Uterus (tissue), 4 donors: Measurements from ENCODE around the gene TOP1. TPM values are rescaled to one million over a fixed set of nuclear protein-coding genes. Genes with fewer than 3 reads are reported as not detected.
A peak's percentile ranks its signal among the peaks of the same experiment; 100 is the strongest.

Source experiments
- DNase-seq, 2 donors: peaks; one replicate each; pipeline ENCODE4 v3.0.0-alpha.2; 2019 to 2020
- H3K27ac ChIP-seq, 2 donors: fragments of 200-600 bp; sonication (generic); 1 replicate in 1 of 2; 2 replicates in 1 of 2; pipeline ENCODE4 v1.5.1; 2016 to 2018
- H3K27me3 ChIP-seq, 2 donors: fragments of 200-600 bp; sonication (generic); one replicate each; pipeline ENCODE4 v1.5.1; 2018 to 2019; ENCODE audit warnings: control low read depth in 1 of 2
- H3K36me3 ChIP-seq, 2 donors: fragments of 200-600 bp; sonication (generic); one replicate each; pipeline ENCODE4 v1.5.1; 2019; ENCODE audit warnings: control low read depth in 1 of 2
- H3K4me1 ChIP-seq, 2 donors: fragments of 200-600 bp; sonication (generic); one replicate each; pipeline ENCODE4 v1.5.1; 2018 to 2019; ENCODE audit warnings: control low read depth in 1 of 2
- H3K4me3 ChIP-seq, 2 donors: fragments of 200-600 bp; sonication (generic); 1 replicate in 1 of 2; 2 replicates in 1 of 2; pipeline ENCODE4 v1.5.1; 2018 to 2019; ENCODE audit warnings: mild to moderate bottlenecking in 1 of 2
- H3K9me3 ChIP-seq, 2 donors: fragments of 200-600 bp; sonication (generic); one replicate each; pipeline ENCODE4 v1.5.1; 2019; ENCODE audit warnings: control low read depth in 1 of 2
- POLR2A ChIP-seq, 2 donors: fragments of 450-650 bp; IDR thresholded peaks; one replicate each; pipeline ENCODE4 v1.6.1; 2016; ENCODE audit warnings: antibody characterized with exemption in 2 of 2, mild to moderate bottlenecking in 1 of 2, moderate library complexity in 1 of 2
- intact Hi-C: fragments of 100-400 bp; cut with DNase I; formaldehyde crosslinking; loops from one replicate; pipeline ENCODE4 v1.15.1; 2023; ENCODE audit warnings: low total_unique reads
- total RNA-seq, 4 donors: library from RNA; depleted of rRNA in 3 of 4; stranded (reverse); fragments of >200 nt in 3 of 4; gene quantifications; one replicate each; pipeline versions ENCODE4 v1.1.0 to v1.2.4, GENCODE V29; 2014 to 2023
- TF ChIP-seq, protein P1 (sequence below), 4 experiments: fragments of 200-600 bp in 2 of 4; fragments of 450-650 bp in 2 of 4; sonication (generic) in 2 of 4; IDR thresholded peaks; one replicate each; pipeline ENCODE4 v1.5.1; 2016 to 2019; ENCODE audit warnings: antibody characterized with exemption in 4 of 4, mild to moderate bottlenecking in 2 of 4, moderate library complexity in 1 of 4
- donor health status: DM: yes; HTN: yes; CAD: no.

TOP1 gene
- total RNA-seq, 4 donors from 2014 or later = 20.5 to 47.1 (median 35.4) TPM

GRCh38 chr20:40982415-40983145 is 46.0 kb upstream of the TOP1 start:
- intact Hi-C loops = no loop called here
- TF ChIP-seq, protein P1, sequence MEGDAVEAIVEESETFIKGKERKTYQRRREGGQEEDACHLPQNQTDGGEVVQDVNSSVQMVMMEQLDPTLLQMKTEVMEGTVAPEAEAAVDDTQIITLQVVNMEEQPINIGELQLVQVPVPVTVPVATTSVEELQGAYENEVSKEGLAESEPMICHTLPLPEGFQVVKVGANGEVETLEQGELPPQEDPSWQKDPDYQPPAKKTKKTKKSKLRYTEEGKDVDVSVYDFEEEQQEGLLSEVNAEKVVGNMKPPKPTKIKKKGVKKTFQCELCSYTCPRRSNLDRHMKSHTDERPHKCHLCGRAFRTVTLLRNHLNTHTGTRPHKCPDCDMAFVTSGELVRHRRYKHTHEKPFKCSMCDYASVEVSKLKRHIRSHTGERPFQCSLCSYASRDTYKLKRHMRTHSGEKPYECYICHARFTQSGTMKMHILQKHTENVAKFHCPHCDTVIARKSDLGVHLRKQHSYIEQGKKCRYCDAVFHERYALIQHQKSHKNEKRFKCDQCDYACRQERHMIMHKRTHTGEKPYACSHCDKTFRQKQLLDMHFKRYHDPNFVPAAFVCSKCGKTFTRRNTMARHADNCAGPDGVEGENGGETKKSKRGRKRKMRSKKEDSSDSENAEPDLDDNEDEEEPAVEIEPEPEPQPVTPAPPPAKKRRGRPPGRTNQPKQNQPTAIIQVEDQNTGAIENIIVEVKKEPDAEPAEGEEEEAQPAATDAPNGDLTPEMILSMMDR (IDR thresholded peaks at IDR 0.05) = no peak
- no peak for TF ChIP-seq POLR2A (IDR thresholded peaks at IDR 0.05)
- Histone ChIP-seq H3K27ac (no peak overlapping the region), H3K36me3 (no peaks in the 10 kb centered on the region), H3K27me3 (no peaks in the 10 kb centered on the region), H3K4me3 (no peak overlapping the region), H3K9me3 (no peaks in the 10 kb centered on the region), H3K4me1 (no peaks in the 10 kb centered on the region)
- DNase-seq = no peak

- Histone ChIP-seq H3K9me3 (no peaks in the 10 kb centered on the region), H3K27me3 (no peaks in the 10 kb centered on the region), H3K4me1 (no peaks in the 10 kb centered on the region), H3K36me3 (no peaks in the 10 kb centered on the region), H3K4me3 (no peak overlapping the region), H3K27ac (no peak overlapping the region)
- TF ChIP-seq, protein P1 (IDR thresholded peaks at IDR 0.05) = no peak
- intact Hi-C loops = no loop called here
- DNase-seq = no peak
Measured at GRCh38 chr20:40983898-40984297, 44.7 kb upstream of the TOP1 start.

DNA sequence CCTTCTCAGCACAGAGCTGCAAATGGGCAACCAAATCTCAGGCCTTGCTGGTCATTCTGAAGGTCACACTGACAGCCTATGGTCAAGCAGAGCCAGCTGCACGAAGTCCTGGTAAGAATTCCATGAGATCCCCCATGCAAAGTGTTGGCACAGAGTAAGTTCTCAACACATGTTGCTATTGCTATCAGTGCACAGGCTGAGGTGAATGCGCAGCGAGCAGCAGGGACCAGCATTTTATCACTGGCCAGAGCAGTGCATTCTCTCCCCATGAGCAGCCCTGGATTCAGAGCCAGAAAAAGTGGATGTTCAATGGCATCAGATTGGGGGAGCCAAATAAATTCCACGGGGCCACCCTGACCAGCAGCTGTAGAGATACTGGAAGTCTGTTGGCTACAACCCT is 44.1 kb upstream of the TOP1 start:
- Histone ChIP-seq H3K9me3 (no peaks in the 10 kb centered on the region), H3K36me3 (no peaks in the 10 kb centered on the region), H3K4me3 (no peak overlapping the region), H3K4me1 (no peaks in the 10 kb centered on the region), H3K27me3 (no peaks in the 10 kb centered on the region), H3K27ac (no peak overlapping the region)
- TF ChIP-seq POLR2A (IDR thresholded peaks at IDR 0.05) = no peak
- TF ChIP-seq, protein P1 (IDR thresholded peaks at IDR 0.05) = no peak
- DNase-seq = no peak
- intact Hi-C loops = no loop called here

DNA sequence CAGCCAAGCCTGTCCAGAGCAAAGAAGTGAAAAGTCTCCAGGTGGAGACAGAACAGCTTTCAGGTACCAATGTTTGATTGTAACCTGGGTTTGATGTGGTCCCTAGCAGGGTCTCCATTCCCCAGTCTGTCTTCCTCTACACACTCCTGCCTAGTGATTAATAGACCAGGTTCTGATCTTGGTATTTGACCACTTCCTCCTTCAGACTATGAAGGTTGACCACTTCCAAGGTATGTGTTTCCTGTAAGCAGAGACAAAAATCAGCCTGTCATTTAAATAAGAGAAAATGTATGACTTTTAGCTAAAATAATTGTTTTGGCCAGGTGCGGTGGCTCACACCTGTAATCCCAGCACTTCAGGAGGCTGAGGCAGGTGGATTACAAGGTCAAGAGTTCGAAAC is 41.8 kb upstream of the TOP1 start:
- DNase-seq = no peak
- TF ChIP-seq, protein P1 (IDR thresholded peaks at IDR 0.05) = no peak
- TF ChIP-seq POLR2A (IDR thresholded peaks at IDR 0.05) = no peak
- intact Hi-C loops = no loop called here

DNA sequence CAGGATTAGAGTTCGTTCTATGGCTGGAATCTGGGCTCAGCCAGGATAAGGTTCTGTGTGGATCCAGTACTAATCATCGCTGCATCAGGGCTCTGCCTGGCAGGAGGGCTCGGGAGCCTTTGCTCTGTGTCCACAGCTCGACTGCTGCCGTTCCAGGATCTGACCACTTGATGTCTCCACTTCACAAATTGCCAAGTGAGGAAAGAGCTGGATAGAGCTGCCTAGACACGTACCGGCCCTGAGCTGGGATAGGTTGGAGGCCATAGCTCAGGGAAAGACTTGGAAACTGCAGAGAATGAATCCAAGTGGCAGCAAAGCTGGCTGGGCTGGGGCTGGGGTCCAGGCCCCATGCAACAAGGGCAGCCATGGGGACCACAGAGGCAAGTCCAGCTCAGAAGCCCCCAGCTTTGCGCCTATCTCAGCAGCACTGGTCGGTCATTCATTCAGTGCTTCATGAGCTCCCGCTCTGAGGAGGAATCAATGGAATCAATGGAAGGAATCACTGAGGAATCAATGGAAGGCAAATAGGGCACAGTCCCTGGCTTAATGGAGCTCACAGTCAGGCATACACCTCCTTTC is 38.0 kb upstream of the TOP1 start:
- H3K27ac ChIP-seq = no peak overlapping the region

More for the DNA sequence above, 41.8 kb upstream of the TOP1 start:
- Histone ChIP-seq H3K27me3 (no peaks in the 10 kb centered on the region), H3K27ac (no peak overlapping the region), H3K4me3 (no peak overlapping the region), H3K36me3 (no peaks in the 10 kb centered on the region), H3K9me3 (no peaks in the 10 kb centered on the region), H3K4me1 (no peaks in the 10 kb centered on the region)

More for the DNA sequence above, 38.0 kb upstream of the TOP1 start:
- peak; percentile 78 to 81 for DNase-seq
- H3K4me1 ChIP-seq = no peaks in the 10 kb centered on the region
- no peaks in the 10 kb centered on the region for H3K36me3 ChIP-seq
- no peaks in the 10 kb centered on the region for H3K27me3 ChIP-seq
- no peak for TF ChIP-seq POLR2A (IDR thresholded peaks at IDR 0.05)
- TF ChIP-seq, protein P1 (IDR thresholded peaks at IDR 0.05) = peak; percentile 75 to 89 (median 82)
- intact Hi-C loops = loop anchor here (10.0 kb wide), 1 partner anchor 104 kb away; no protein-coding TSS in a partner anchor
- no peak overlapping the region for H3K4me3 ChIP-seq
- no peaks in the 10 kb centered on the region for H3K9me3 ChIP-seq
